WTC11 (cell line): Measurements from ENCODE around the gene ACR.

Experiments used
- ATF2 ChIP-seq: sonication (generic); formaldehyde crosslinking; IDR thresholded peaks from 2 replicates; pipeline ENCODE4 v1.8.1; 2022; ENCODE audit warnings: low read depth, missing genetic modification reagents, borderline replicate concordance
- CTCF ChIP-seq: fragments of 200-600 bp; IDR thresholded peaks from 2 replicates; pipeline ENCODE4 v1.8.0; 2022; ENCODE audit warnings: antibody characterized with exemption
- E2F1 ChIP-seq: sonication (generic); formaldehyde crosslinking; IDR thresholded peaks from 2 replicates; pipeline ENCODE4 v1.8.0; 2022; ENCODE audit warnings: mild to moderate bottlenecking, missing genetic modification reagents
- E2F4 ChIP-seq: sonication (generic); formaldehyde crosslinking; IDR thresholded peaks from 2 replicates; pipeline ENCODE4 v1.8.1; 2022; ENCODE audit warnings: low read depth, mild to moderate bottlenecking, moderate library complexity, missing genetic modification reagents, borderline replicate concordance
- FOXP1 ChIP-seq: sonication (generic); formaldehyde crosslinking; IDR thresholded peaks from 2 replicates; pipeline ENCODE4 v1.8.0; 2022; ENCODE audit warnings: missing genetic modification reagents, mild to moderate bottlenecking, moderate library complexity, borderline replicate concordance
- JUN ChIP-seq: sonication (generic); formaldehyde crosslinking; IDR thresholded peaks from 2 replicates; pipeline ENCODE4 v1.8.0; 2023; ENCODE audit warnings: mild to moderate bottlenecking, missing genetic modification reagents
- MXD4 ChIP-seq: fragments of 250-450 bp; sonication (Bioruptor Pico); IDR thresholded peaks from 2 replicates; pipeline ENCODE4 v1.8.0; 2021; ENCODE audit warnings: mild to moderate bottlenecking, moderate library complexity, borderline replicate concordance
- NFYB ChIP-seq: sonication (generic); formaldehyde crosslinking; conservative IDR thresholded peaks from 2 replicates; pipeline ENCODE4 v1.8.0; 2022; ENCODE audit warnings: low read depth, missing genetic modification reagents
- ZNF396 ChIP-seq: fragments of 250-450 bp; sonication (Bioruptor Pico); IDR thresholded peaks from 2 replicates; pipeline ENCODE4 v1.8.0; 2021; ENCODE audit warnings: mild to moderate bottlenecking, moderate library complexity, borderline replicate concordance

GRCh38 chr22:50721257-50721844, 16.7 kb upstream of the ACR start:
- no peak for TF ChIP-seq CTCF
- no peak for TF ChIP-seq FOXP1 (CRISPR knock-in tag)
- no peak for TF ChIP-seq JUN (CRISPR knock-in tag)
- TF ChIP-seq NFYB (CRISPR knock-in tag), result no peak
- TF ChIP-seq ZNF396 (CRISPR knock-in tag), result no peak
- no peak for TF ChIP-seq E2F1 (CRISPR knock-in tag)
- TF ChIP-seq ATF2 (CRISPR knock-in tag), result no peak
- TF ChIP-seq MXD4, result no peak
- TF ChIP-seq E2F4 (CRISPR knock-in tag), result no peak
